OCI-LY1 (cell line): Measurements from ENCODE around the gene AMBRA1.

Experiments
- H2AFZ ChIP-seq: fragments of 200-600 bp; sonication (generic), shearing (Covaris generic); 2 replicates; pipeline ENCODE4 v1.6.0; 2014; ENCODE audit warnings: antibody characterized with exemption, mild to moderate bottlenecking, low read length
- H3F3A ChIP-seq: fragments of 200-600 bp; sonication (generic), shearing (Covaris generic); 2 replicates; pipeline ENCODE4 v1.6.0; 2014; ENCODE audit warnings: mild to moderate bottlenecking, antibody characterized with exemption, low read length, moderate library complexity; ENCODE audit not compliant: insufficient read depth
- H3K27ac ChIP-seq: fragments of 200-600 bp; sonication (generic); 2 replicates; pipeline ENCODE4 v1.5.1; 2014; ENCODE audit warnings: low read length, mixed run types, mild to moderate bottlenecking, low read depth; ENCODE audit not compliant: poor library complexity, severe bottlenecking
- H3K27me3 ChIP-seq: fragments of 200-600 bp; sonication (generic); 2 replicates; pipeline ENCODE4 v1.6.0; 2014; ENCODE audit warnings: antibody characterized with exemption, mild to moderate bottlenecking, low read length, moderate library complexity; ENCODE audit not compliant: insufficient read depth
- H3K36me3 ChIP-seq: fragments of 200-600 bp; sonication (generic); 2 replicates; pipeline ENCODE4 v1.6.1; 2014; ENCODE audit warnings: mild to moderate bottlenecking, antibody characterized with exemption, low read length, moderate library complexity, mixed read lengths; ENCODE audit not compliant: insufficient read depth
- H3K4me1 ChIP-seq: fragments of 200-600 bp; sonication (generic); 2 replicates; pipeline ENCODE4 v1.5.1; 2014; ENCODE audit warnings: mild to moderate bottlenecking, low read length, moderate library complexity; ENCODE audit not compliant: insufficient read depth, severe bottlenecking
- H3K4me2 ChIP-seq: fragments of 200-600 bp; sonication (generic), shearing (Covaris generic); 2 replicates; pipeline ENCODE4 v1.6.1; 2014; ENCODE audit warnings: low read length
- H3K4me3 ChIP-seq: fragments of 200-600 bp; sonication (generic); 2 replicates; pipeline ENCODE4 v1.5.1; 2014; ENCODE audit warnings: low read length, low read depth, mild to moderate bottlenecking, mixed read lengths; ENCODE audit not compliant: poor library complexity, severe bottlenecking
- H3K79me2 ChIP-seq: fragments of 200-600 bp; shearing (Covaris generic); 2 replicates; pipeline ENCODE4 v1.6.1; 2016; ENCODE audit warnings: mixed run types, low read length, mixed read lengths; ENCODE audit not compliant: insufficient read depth
- H3K9ac ChIP-seq: fragments of 200-600 bp; sonication (generic), shearing (Covaris generic); 2 replicates; pipeline ENCODE4 v1.6.1; 2014; ENCODE audit warnings: mild to moderate bottlenecking, low read length, mixed read lengths
- H3K9me2 ChIP-seq: fragments of 200-600 bp; sonication (generic), shearing (Covaris generic); 2 replicates; pipeline ENCODE4 v1.6.1; 2014; ENCODE audit warnings: low read depth, mild to moderate bottlenecking, low read length, mixed read lengths
- H3K9me3 ChIP-seq: fragments of 200-600 bp; shearing (Covaris generic); 2 replicates; pipeline ENCODE4 v1.6.1; 2014; ENCODE audit warnings: low read length, mixed read lengths
- H4K20me1 ChIP-seq: fragments of 200-600 bp; sonication (generic), shearing (Covaris generic); 2 replicates; pipeline ENCODE4 v1.6.0; 2016; ENCODE audit warnings: mild to moderate bottlenecking, low read length; ENCODE audit not compliant: insufficient read depth
- CTCF ChIP-seq: fragments of 200-600 bp; sonication (generic), shearing (Covaris generic); IDR thresholded peaks from 2 replicates; pipeline ENCODE4 v1.5.1; 2017; ENCODE audit warnings: mild to moderate bottlenecking, antibody characterized with exemption, low read length, moderate library complexity, mixed read lengths
- EZH2 ChIP-seq: fragments of 200-600 bp; sonication (generic), shearing (Covaris generic); IDR thresholded peaks from 2 replicates; pipeline ENCODE4 v1.8.0; 2017; ENCODE audit warnings: borderline replicate concordance, mixed run types, mild to moderate bottlenecking, antibody characterized with exemption, low read length, moderate library complexity, mixed read lengths

Gene AMBRA1

GRCh38 chr11:46363031-46363407 lies 230.8 kb downstream of the AMBRA1 start:
- Histone ChIP-seq H3K27me3 (no peaks in the 10 kb centered on the region), H3K9me3 (no peaks in the 10 kb centered on the region), H3K4me1 (peaks cover 50% of the 10 kb centered on the region), H3F3A (no peaks in the 10 kb centered on the region), H3K9ac (peak overlapping the region; percentile 98; the same call in 1 of the 2 replicates), H3K27ac (peak overlapping the region; percentile 95), H3K79me2 (peaks cover 8% of the 10 kb centered on the region; the same call in 1 of the 2 replicates), H3K9me2 (no peaks in the 10 kb centered on the region), H2AFZ (no peak overlapping the region), H4K20me1 (no peaks in the 10 kb centered on the region), H3K4me2 (peak overlapping the region; percentile 98), H3K4me3 (peak overlapping the region; percentile 84), H3K36me3 (peaks cover 7% of the 10 kb centered on the region; the same call in 1 of the 2 replicates)
- TF ChIP-seq EZH2 (no peak), CTCF (no peak)

- Histone ChIP-seq H3K36me3 (peaks cover 4% of the 10 kb centered on the region; the same call in 1 of the 2 replicates), H4K20me1 (no peaks in the 10 kb centered on the region), H3K27me3 (no peaks in the 10 kb centered on the region), H3K9me3 (no peaks in the 10 kb centered on the region), H3K79me2 (peaks cover 8% of the 10 kb centered on the region; the same call in 1 of the 2 replicates), H2AFZ (no peak overlapping the region), H3K4me1 (peaks cover 56% of the 10 kb centered on the region), H3K9ac (peak overlapping the region; percentile 98), H3K27ac (peak overlapping the region; percentile 95), H3F3A (no peaks in the 10 kb centered on the region), H3K9me2 (no peaks in the 10 kb centered on the region), H3K4me2 (peak overlapping the region; percentile 98), H3K4me3 (peak overlapping the region; percentile 84)
- TF ChIP-seq CTCF = no peak
- no peak for TF ChIP-seq EZH2
Measured at GRCh38 chr11:46362156-46363030, 231.4 kb downstream of the AMBRA1 start.

GRCh38 chr11:46361283-46362155 lies 232.3 kb downstream of the AMBRA1 start:
- Histone ChIP-seq H3K9me3 (no peaks in the 10 kb centered on the region), H3K27ac (peak overlapping the region; percentile 95), H3F3A (no peaks in the 10 kb centered on the region), H4K20me1 (no peaks in the 10 kb centered on the region), H2AFZ (no peak overlapping the region), H3K4me1 (peaks cover 58% of the 10 kb centered on the region), H3K36me3 (peaks cover under 1% of the 10 kb centered on the region; the same call in 1 of the 2 replicates), H3K9ac (peak overlapping the region; percentile 98), H3K9me2 (no peaks in the 10 kb centered on the region), H3K79me2 (peaks cover 8% of the 10 kb centered on the region; the same call in 1 of the 2 replicates), H3K27me3 (no peaks in the 10 kb centered on the region), H3K4me2 (peak overlapping the region; percentile 98), H3K4me3 (peak overlapping the region; percentile 84)
- TF ChIP-seq EZH2 = no peak
- TF ChIP-seq CTCF = no peak
